H1 (cell line): ENCODE data around the gene ZNF804B. TPM values are rescaled to one million over a fixed set of nuclear protein-coding genes. Genes with fewer than 3 reads are reported as not detected.

Source experiments
- CTCF ChIA-PET: fragments of 300-600 bp; sonication (Branson Sonifier 250); formaldehyde crosslinking; loops from one replicate; lab custom pipeline; 2021; ENCODE audit not compliant: partially characterized antibody; lab: Charles Lee
- POLR2A ChIA-PET: fragments of 300-600 bp; sonication (Branson Sonifier 250); formaldehyde crosslinking; loops from one replicate; lab custom pipeline; 2021; ENCODE audit warnings: inconsistent platforms; ENCODE audit not compliant: partially characterized antibody; lab: Charles Lee
- DNase-seq, 2 experiments: peaks; one replicate each; pipeline versions ENCODE4 v3.0.0 to v3.0.0-alpha.2; 2010 to 2022; ENCODE audit warnings: low spot score in 2 of 2, low read depth in 1 of 2, mixed read lengths in 1 of 2
- FAIRE-seq: peaks from 2 replicates; lab custom pipeline; 2011; peaks lifted over from hg19 to GRCh38; lab: Jason Lieb, UNC
- H2AFZ ChIP-seq: 2 replicates; pipeline ENCODE4 v1.8.1; 2012; ENCODE audit warnings: low read length, inconsistent platforms
- H2AK5ac ChIP-seq: 2 replicates; pipeline ENCODE4 v1.6.1; 2013; ENCODE audit warnings: low read depth, low read length
- H2BK120ac ChIP-seq: replicated peaks from 2 replicates; pipeline ENCODE3; 2013; ENCODE audit warnings: low read depth, low read length, inconsistent platforms
- H2BK12ac ChIP-seq: 2 replicates; pipeline ENCODE4 v1.6.1; 2013; ENCODE audit warnings: low read depth, low read length
- H2BK15ac ChIP-seq: 2 replicates; pipeline ENCODE4 v1.6.1; 2013; ENCODE audit warnings: low read length
- H2BK20ac ChIP-seq: 2 replicates; pipeline ENCODE4 v1.6.1; 2013; ENCODE audit warnings: low read length
- H2BK5ac ChIP-seq: 2 replicates; pipeline ENCODE4 v1.6.1; 2013; ENCODE audit warnings: low read depth, low read length
- H3K14ac ChIP-seq: 2 replicates; pipeline ENCODE4 v1.6.1; 2013; ENCODE audit warnings: inconsistent platforms; ENCODE audit not compliant: insufficient read length
- H3K18ac ChIP-seq: 2 replicates; pipeline ENCODE4 v1.6.1; 2013; ENCODE audit warnings: low read length; ENCODE audit errors: extremely low read depth
- H3K23ac ChIP-seq: 2 replicates; pipeline ENCODE4 v1.6.1; 2013; ENCODE audit warnings: inconsistent platforms; ENCODE audit not compliant: insufficient read length
- H3K23me2 ChIP-seq: 2 replicates; pipeline ENCODE4 v1.6.1; 2013; ENCODE audit warnings: low read depth, low read length
- H3K27ac ChIP-seq: 2 replicates; pipeline ENCODE4 v1.6.1; 2011; ENCODE audit warnings: low read depth, low read length, inconsistent platforms
- H3K27me3 ChIP-seq, 4 experiments: replicated peaks in 1 of 4; 1 replicate in 1 of 4; 2 replicates in 3 of 4; pipeline versions ENCODE4 v1.6.1 to v1.8.1; 2011 to 2013; ENCODE audit warnings: low read length in 3 of 4, mild to moderate bottlenecking in 3 of 4, inconsistent platforms in 2 of 4, mixed read lengths in 2 of 4, moderate library complexity in 1 of 4; ENCODE audit not compliant: control insufficient read depth in 3 of 4, insufficient read depth in 3 of 4; ENCODE audit errors: extremely low read depth in 1 of 4
- H3K36me3 ChIP-seq, 4 experiments: 2 replicates each; pipeline versions ENCODE4 v1.6.1 to v1.8.1; 2011 to 2013; ENCODE audit warnings: mild to moderate bottlenecking in 4 of 4, low read length in 3 of 4, moderate library complexity in 2 of 4, control low read depth in 1 of 4, inconsistent platforms in 1 of 4; ENCODE audit not compliant: insufficient read depth in 4 of 4, control insufficient read depth in 2 of 4
- H3K4ac ChIP-seq: replicated peaks from 2 replicates; pipeline ENCODE3; 2013; ENCODE audit warnings: low read length, low read depth, mixed read lengths, inconsistent platforms; ENCODE audit not compliant: insufficient read length
- H3K4me1 ChIP-seq, 4 experiments: replicated peaks in 1 of 4; 1 replicate in 1 of 4; 2 replicates in 3 of 4; pipeline versions ENCODE4 v1.6.1 to v1.8.1; 2011 to 2013; ENCODE audit warnings: low read length in 3 of 4, inconsistent platforms in 2 of 4, mixed read lengths in 1 of 4; ENCODE audit not compliant: insufficient read depth in 4 of 4, control insufficient read depth in 3 of 4
- H3K4me2 ChIP-seq, 2 experiments: 2 replicates each; pipeline versions ENCODE4 v1.6.1 to v1.8.1; 2011 to 2013; ENCODE audit warnings: low read depth in 2 of 2, low read length in 2 of 2, control low read depth in 1 of 2, inconsistent platforms in 1 of 2, mild to moderate bottlenecking in 1 of 2; ENCODE audit not compliant: insufficient read depth in 1 of 2
- H3K4me3 ChIP-seq, 4 experiments: fragments of 200-600, 300-600 bp in 1 of 4; sonication (generic), shearing (Covaris generic), sonication (Bioruptor Twin) in 1 of 4; 2 replicates each; pipeline versions ENCODE4 v1.5.1 to v1.8.1; 2011 to 2016; ENCODE audit warnings: low read length in 4 of 4, low read depth in 3 of 4, control low read depth in 2 of 4, inconsistent platforms in 2 of 4, mild to moderate bottlenecking in 2 of 4, mixed read lengths in 1 of 4, moderate library complexity in 1 of 4; ENCODE audit not compliant: insufficient read depth in 2 of 4; ENCODE audit errors: extremely low read depth in 1 of 4
- H3K56ac ChIP-seq: replicated peaks from 2 replicates; pipeline ENCODE3; 2013; ENCODE audit warnings: low read depth, mild to moderate bottlenecking, mixed read lengths, low read length, inconsistent platforms; ENCODE audit not compliant: insufficient read length
- H3K79me1 ChIP-seq: 2 replicates; pipeline ENCODE4 v1.6.1; 2013; ENCODE audit warnings: low read depth, low read length, control low read depth
- H3K79me2 ChIP-seq, 2 experiments: 2 replicates each; pipeline versions ENCODE4 v1.6.1 to v1.8.1; 2012 to 2013; ENCODE audit warnings: low read length in 2 of 2, mild to moderate bottlenecking in 2 of 2, inconsistent platforms in 1 of 2; ENCODE audit not compliant: insufficient read depth in 2 of 2, control insufficient read depth in 1 of 2
- H3K9ac ChIP-seq, 4 experiments: replicated peaks in 1 of 4; 1 replicate in 1 of 4; 2 replicates in 3 of 4; pipeline versions ENCODE4 v1.6.1 to v1.8.1; 2011 to 2013; ENCODE audit warnings: low read depth in 3 of 4, low read length in 3 of 4, control low read depth in 2 of 4, mild to moderate bottlenecking in 2 of 4, moderate library complexity in 2 of 4, inconsistent platforms in 1 of 4; ENCODE audit errors: extremely low read depth in 1 of 4
- H3K9me3 ChIP-seq, 2 experiments: 2 replicates each; pipeline versions ENCODE4 v1.6.1 to v1.8.1; 2012 to 2013; ENCODE audit warnings: mild to moderate bottlenecking in 2 of 2, moderate library complexity in 2 of 2, control low read depth in 1 of 2, inconsistent platforms in 1 of 2, low read depth in 1 of 2, low read length in 1 of 2, mixed read lengths in 1 of 2; ENCODE audit not compliant: insufficient read depth in 2 of 2
- H4K20me1 ChIP-seq, 2 experiments: replicated peaks in 1 of 2; 2 replicates each; pipeline versions ENCODE3 to v1.8.1; 2011 to 2013; ENCODE audit warnings: inconsistent platforms in 2 of 2, low read length in 2 of 2, mild to moderate bottlenecking in 1 of 2; ENCODE audit not compliant: insufficient read depth in 2 of 2, control insufficient read depth in 1 of 2
- H4K5ac ChIP-seq: 2 replicates; pipeline ENCODE4 v1.6.1; 2013; ENCODE audit warnings: low read length, low read depth, mixed read lengths, inconsistent platforms; ENCODE audit not compliant: insufficient read length
- H4K8ac ChIP-seq: 2 replicates; pipeline ENCODE4 v1.8.0; 2013; ENCODE audit warnings: mild to moderate bottlenecking, moderate library complexity, low read length, inconsistent platforms; ENCODE audit not compliant: insufficient read depth; ENCODE audit errors: extremely low read depth
- H4K91ac ChIP-seq: replicated peaks from 2 replicates; pipeline ENCODE3; 2013; ENCODE audit warnings: low read length, mixed read lengths, inconsistent platforms; ENCODE audit not compliant: insufficient read length
- CHD2 ChIP-seq: IDR thresholded peaks from 2 replicates; pipeline ENCODE4 v1.6.1; 2012; ENCODE audit warnings: low read length, improper control_type of control experiment
- POLR2A ChIP-seq, 2 experiments: IDR thresholded peaks; 1 replicate in 1 of 2; 2 replicates in 1 of 2; pipeline ENCODE4 v1.6.1; 2011; ENCODE audit warnings: low read depth in 2 of 2, low read length in 2 of 2, mild to moderate bottlenecking in 2 of 2; ENCODE audit errors: control extremely low read depth in 1 of 2
- RNF2 ChIP-seq: fragments of 200-900, 300-1000 bp; sonication (generic); IDR thresholded peaks from 2 replicates; pipeline ENCODE4 v1.7.1; 2016; ENCODE audit warnings: borderline replicate concordance, low read depth, mild to moderate bottlenecking, antibody characterized with exemption, low read length; ENCODE audit not compliant: poor library complexity, severe bottlenecking; ENCODE audit errors: missing control alignments
- RXRA ChIP-seq: IDR thresholded peaks from 2 replicates; pipeline ENCODE4 v1.6.1; 2011; ENCODE audit warnings: low read depth, mild to moderate bottlenecking, low read length, moderate library complexity; ENCODE audit not compliant: insufficient read depth
- SIRT6 ChIP-seq: IDR thresholded peaks from one replicate; pipeline ENCODE4 v1.7.1; 2012; ENCODE audit warnings: low read length, inconsistent platforms
- SP2 ChIP-seq: IDR thresholded peaks from 2 replicates; pipeline ENCODE4 v1.6.1; 2012; ENCODE audit warnings: mild to moderate bottlenecking, low read length, inconsistent platforms
- TCF12 ChIP-seq: IDR thresholded peaks from 2 replicates; pipeline ENCODE4 v1.6.1; 2011; ENCODE audit warnings: low read depth, mild to moderate bottlenecking, low read length
- TEAD4 ChIP-seq: IDR thresholded peaks from 2 replicates; pipeline ENCODE4 v1.6.1; 2012; ENCODE audit warnings: low read depth, low read length, inconsistent platforms, mixed read lengths
- WGBS, 2 experiments: shearing (Covaris generic) in 1 of 2; methylation state at CpG; one replicate each; pipeline versions ENCODE4 v1.1.6 to v1.1.7; 2013 to 2015; ENCODE audit warnings: low lambda C conversion rate in 2 of 2, mixed read lengths in 2 of 2, inconsistent platforms in 1 of 2, low coverage in 1 of 2, missing lambda C conversion rate in 1 of 2; ENCODE audit not compliant: insufficient replicate concordance in 2 of 2, insufficient coverage in 1 of 2, insufficient read length in 1 of 2; ENCODE audit errors: extremely low coverage in 1 of 2, missing lambda C conversion rate in 1 of 2; 5-methylcytosine and 5-hydroxymethylcytosine counted together
- polyA plus RNA-seq, 7 experiments: library from polyadenylated mRNA; depleted of rRNA in 3 of 7; stranded (reverse) in 5 of 7; unstranded in 2 of 7; fragments of >200 nt in 5 of 7; fragments of 200-250 nt in 2 of 7; gene quantifications; 1 replicate in 5 of 7; 2 replicates in 1 of 7; 4 replicates in 1 of 7; pipeline versions ENCODE4 v1.2.1 to v1.2.3, GENCODE V29; 2011 to 2013; ENCODE audit warnings: missing spikeins in 2 of 7, mixed read lengths in 2 of 7
- total RNA-seq: library from RNA; stranded (reverse); fragmentation: NEBNext Ultra II Directional; extraction: Animal tissue kit (Norgen Biotek cat#: 25700); gene quantifications from 2 replicates; pipeline ENCODE4 v1.2.1, GENCODE V29; 2021
- TF ChIP-seq, protein P1 (sequence below): IDR thresholded peaks from 2 replicates; pipeline ENCODE4 v1.6.1; 2012; ENCODE audit warnings: inconsistent platforms
- TF ChIP-seq, protein P2 (sequence below): IDR thresholded peaks from 2 replicates; pipeline ENCODE4 v1.6.1; 2011; ENCODE audit warnings: low read depth, mild to moderate bottlenecking, low read length; ENCODE audit not compliant: insufficient read depth

Gene ZNF804B
- total and polyA plus RNA-seq, 2 of the 8 experiments (the other 6 are each of a cell fraction or from before 2014, with no cell fraction given): not detected

DNA sequence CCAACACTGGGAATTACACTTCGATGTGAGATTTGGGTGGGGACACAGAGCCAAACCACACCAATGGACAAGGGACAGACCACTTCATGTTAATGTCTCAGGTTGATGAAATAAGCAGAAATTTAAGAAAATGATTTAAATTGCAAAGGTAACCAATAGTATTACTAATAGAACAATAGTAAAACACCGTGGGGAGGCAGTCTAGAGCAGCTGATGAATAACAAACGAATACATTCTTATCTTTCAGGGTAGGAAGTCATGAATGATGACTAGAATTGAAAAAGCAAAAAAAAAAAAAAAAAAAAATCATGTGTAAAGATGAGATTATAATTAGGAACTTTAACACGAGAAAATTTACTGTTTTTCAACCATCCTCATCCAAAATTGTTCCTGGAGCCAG lies 207.9 kb downstream of the ZNF804B start:
- H3K14ac ChIP-seq: no peak overlapping the region
- H3K23ac ChIP-seq: no peak overlapping the region
- no peak overlapping the region for H2AK5ac ChIP-seq
- H2AFZ ChIP-seq: no peak overlapping the region
- DNase-seq: no peak
- no peak overlapping the region for H3K9ac ChIP-seq
- no peaks in the 10 kb centered on the region for H4K20me1 ChIP-seq
- H2BK5ac ChIP-seq: no peak overlapping the region
- no peak overlapping the region for H3K27ac ChIP-seq
- TF ChIP-seq RNF2 (no peak), POLR2A (IDR thresholded peaks at IDR 0.05; ENCODE audit: control extremely low read depth in 1 of 2, low read depth in 2 of 2, low read length in 2 of 2) (no peak), TEAD4 (no peak), RXRA (no peak), TCF12 (no peak), SIRT6 (no peak), CHD2 (no peak), SP2 (no peak)
- TF ChIP-seq, protein P1, sequence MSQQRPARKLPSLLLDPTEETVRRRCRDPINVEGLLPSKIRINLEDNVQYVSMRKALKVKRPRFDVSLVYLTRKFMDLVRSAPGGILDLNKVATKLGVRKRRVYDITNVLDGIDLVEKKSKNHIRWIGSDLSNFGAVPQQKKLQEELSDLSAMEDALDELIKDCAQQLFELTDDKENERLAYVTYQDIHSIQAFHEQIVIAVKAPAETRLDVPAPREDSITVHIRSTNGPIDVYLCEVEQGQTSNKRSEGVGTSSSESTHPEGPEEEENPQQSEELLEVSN: no peak
- TF ChIP-seq, protein P2, sequence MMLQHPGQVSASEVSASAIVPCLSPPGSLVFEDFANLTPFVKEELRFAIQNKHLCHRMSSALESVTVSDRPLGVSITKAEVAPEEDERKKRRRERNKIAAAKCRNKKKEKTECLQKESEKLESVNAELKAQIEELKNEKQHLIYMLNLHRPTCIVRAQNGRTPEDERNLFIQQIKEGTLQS: no peak
- no peak overlapping the region for H3K4ac ChIP-seq
- H3K23me2 ChIP-seq: no peaks in the 10 kb centered on the region
- H3K56ac ChIP-seq: no peak overlapping the region
- no peaks in the 10 kb centered on the region for H3K79me1 ChIP-seq
- H3K18ac ChIP-seq: no peak overlapping the region
- no peak overlapping the region for H4K91ac ChIP-seq
- H4K5ac ChIP-seq: peak overlapping the region; percentile 46
- no peak overlapping the region for H2BK120ac ChIP-seq
- peaks cover 0 to 4% of the 10 kb centered on the region in 2 experiments; a peak in 2 of 4 replicates for H3K9me3 ChIP-seq
- no peaks in the 10 kb centered on the region for H3K79me2 ChIP-seq
- no peak overlapping the region for H3K4me2 ChIP-seq
- ChIA-PET POLR2A (no interaction called here), CTCF (interaction anchor here (0.5 kb wide), 1 partner anchor 453 kb away, joined by 3 read pairs; no protein-coding TSS in a partner anchor)
- WGBS, 2 experiments: 67% methylated on average over 4 of the region's 4 CpGs; no CpG with 5 or more reads in 1 of the 2 experiments
- peaks cover 0 to 5% (median 2%) of the 10 kb centered on the region in 4 experiments; a peak in 3 of 7 replicates for H3K4me1 ChIP-seq
- no peak for FAIRE-seq
- H2BK12ac ChIP-seq: no peak overlapping the region
- H3K36me3 ChIP-seq: peaks cover 0 to 2% (median 0%) of the 10 kb centered on the region in 4 experiments; a peak in 1 of 8 replicates
- H4K8ac ChIP-seq: no peak overlapping the region
- H3K27me3 ChIP-seq: no peaks in the 10 kb centered on the region
- no peak overlapping the region for H2BK15ac ChIP-seq
- H2BK20ac ChIP-seq: no peak overlapping the region
- no peak overlapping the region for H3K4me3 ChIP-seq
